Measurements from ENCODE around the gene CA5A. TPM values are rescaled to one million over a fixed set of nuclear protein-coding genes. Genes with fewer than 3 reads are reported as not detected.
"Not testable (repeated sequence)": the region's sequence is repeated elsewhere in the genome, so short reads cannot be mapped to it uniquely, and the experiment has no call there.

Gene CA5A
- total and polyA plus RNA-seq, 9 donors: 0.02 to 0.05 TPM; not detected in 7

- intact Hi-C loops (cut with DNase I): no loop called here
- Histone ChIP-seq H3K4me1 (ENCODE audit: insufficient read depth) (peaks cover 2% of the 10 kb centered on the region), H3K9me3 (no peaks in the 10 kb centered on the region), H3K27ac (no peak overlapping the region), H3K36me3 (no peaks in the 10 kb centered on the region), H3K4me3 (no peak overlapping the region), H3K27me3 (no peaks in the 10 kb centered on the region)
- DNase-seq: no peak
- TF ChIP-seq CTCF (IDR thresholded peaks at IDR 0.05) (no peak), EP300 (IDR thresholded peaks at IDR 0.05) (no peak), POLR2A (IDR thresholded peaks at IDR 0.05) (no peak)
- WGBS, 3 donors: 81 to 89% (median 82%) methylated on average over 10 of the region's 10 CpGs
Observed at GRCh38 chr16:87895641-87896141, 40.6 kb downstream of the CA5A start.

GRCh38 chr16:87894005-87894404 lies 42.3 kb downstream of the CA5A start:
- DNase-seq; H3K9me3 ChIP-seq; H3K27me3 ChIP-seq; H3K27ac ChIP-seq; H3K36me3 ChIP-seq; H3K4me1 ChIP-seq (ENCODE audit: insufficient read depth); H3K4me3 ChIP-seq: not testable (repeated sequence)
- intact Hi-C loops (cut with DNase I): loop anchor here in 1 of 4 donors (5.0 kb wide), 1 partner anchor 498 kb away; no protein-coding TSS in a partner anchor
- WGBS, 3 donors: 29 to 44% (median 38%) methylated on average over 4 of the region's 4 CpGs

- no peak for TF ChIP-seq EP300 (IDR thresholded peaks at IDR 0.05)
- TF ChIP-seq CTCF (IDR thresholded peaks at IDR 0.05): no peak
- TF ChIP-seq POLR2A (IDR thresholded peaks at IDR 0.05): no peak
- Histone ChIP-seq H3K4me1 (ENCODE audit: insufficient read depth) (peaks cover 2% of the 10 kb centered on the region), H3K27me3 (no peaks in the 10 kb centered on the region), H3K9me3 (no peaks in the 10 kb centered on the region), H3K4me3 (no peak overlapping the region), H3K36me3 (no peaks in the 10 kb centered on the region), H3K27ac (no peak overlapping the region)
- 91 to 94% (median 92%) methylated on average over 21 of the region's 21 CpGs for WGBS, 3 donors
- DNase-seq: no peak
- intact Hi-C loops (cut with DNase I): loop anchor here in 1 of 4 donors (5.0 kb wide), 1 partner anchor 501 kb away; no protein-coding TSS in a partner anchor
Observed at GRCh38 chr16:87891764-87892163, 44.6 kb downstream of the CA5A start.

GRCh38 chr16:87889762-87890161 lies 46.6 kb downstream of the CA5A start:
- H3K27ac ChIP-seq; H3K36me3 ChIP-seq; H3K27me3 ChIP-seq; H3K9me3 ChIP-seq; H3K4me3 ChIP-seq; DNase-seq; H3K4me1 ChIP-seq (ENCODE audit: insufficient read depth): not testable (repeated sequence)
- intact Hi-C loops (cut with DNase I): loop anchor here in 1 of 4 donors (5.0 kb wide), 1 partner anchor 503 kb away; no protein-coding TSS in a partner anchor
- WGBS, 3 donors: 89 to 92% (median 92%) methylated on average over 10 of the region's 10 CpGs

- DNase-seq; H3K27ac ChIP-seq; H3K36me3 ChIP-seq; H3K4me1 ChIP-seq (ENCODE audit: insufficient read depth); H3K4me3 ChIP-seq; intact Hi-C loops (cut with DNase I); H3K9me3 ChIP-seq; H3K27me3 ChIP-seq: not testable (repeated sequence)
- 91 to 94% (median 91%) methylated on average over 7 of the region's 7 CpGs for WGBS, 3 donors
Observed at GRCh38 chr16:87888346-87888745, 48.0 kb downstream of the CA5A start.

- H3K9me3 ChIP-seq; H3K27ac ChIP-seq; intact Hi-C loops (cut with DNase I); H3K36me3 ChIP-seq; H3K27me3 ChIP-seq; H3K4me1 ChIP-seq (ENCODE audit: insufficient read depth); H3K4me3 ChIP-seq; DNase-seq: not testable (repeated sequence)
- WGBS, 3 donors: 76 to 83% (median 78%) methylated on average over 8 of the region's 8 CpGs
Observed at GRCh38 chr16:87887931-87888330, 48.4 kb downstream of the CA5A start.

- 57 to 70% (median 63%) methylated on average over 8 of the region's 8 CpGs for WGBS, 3 donors
- H3K27me3 ChIP-seq; H3K9me3 ChIP-seq; DNase-seq; H3K4me3 ChIP-seq; H3K4me1 ChIP-seq (ENCODE audit: insufficient read depth); intact Hi-C loops (cut with DNase I); H3K36me3 ChIP-seq; H3K27ac ChIP-seq: not testable (repeated sequence)
Observed at GRCh38 chr16:87885371-87885967, 50.9 kb downstream of the CA5A start.
